ENCODE measurements around the gene GFRA4. TPM values are rescaled to one million over a fixed set of nuclear protein-coding genes. Genes with fewer than 3 reads are reported as not detected.

Gene GFRA4
- total RNA-seq, 1 donor, result not detected

- TF ChIP-seq, protein P1, sequence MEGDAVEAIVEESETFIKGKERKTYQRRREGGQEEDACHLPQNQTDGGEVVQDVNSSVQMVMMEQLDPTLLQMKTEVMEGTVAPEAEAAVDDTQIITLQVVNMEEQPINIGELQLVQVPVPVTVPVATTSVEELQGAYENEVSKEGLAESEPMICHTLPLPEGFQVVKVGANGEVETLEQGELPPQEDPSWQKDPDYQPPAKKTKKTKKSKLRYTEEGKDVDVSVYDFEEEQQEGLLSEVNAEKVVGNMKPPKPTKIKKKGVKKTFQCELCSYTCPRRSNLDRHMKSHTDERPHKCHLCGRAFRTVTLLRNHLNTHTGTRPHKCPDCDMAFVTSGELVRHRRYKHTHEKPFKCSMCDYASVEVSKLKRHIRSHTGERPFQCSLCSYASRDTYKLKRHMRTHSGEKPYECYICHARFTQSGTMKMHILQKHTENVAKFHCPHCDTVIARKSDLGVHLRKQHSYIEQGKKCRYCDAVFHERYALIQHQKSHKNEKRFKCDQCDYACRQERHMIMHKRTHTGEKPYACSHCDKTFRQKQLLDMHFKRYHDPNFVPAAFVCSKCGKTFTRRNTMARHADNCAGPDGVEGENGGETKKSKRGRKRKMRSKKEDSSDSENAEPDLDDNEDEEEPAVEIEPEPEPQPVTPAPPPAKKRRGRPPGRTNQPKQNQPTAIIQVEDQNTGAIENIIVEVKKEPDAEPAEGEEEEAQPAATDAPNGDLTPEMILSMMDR (IDR thresholded peaks at IDR 0.05; ENCODE audit: insufficient read depth, low read length), result no peak
- H3K4me3 ChIP-seq (ENCODE audit: low read depth, low read length), result no peak overlapping the region
- DNase-seq (ENCODE audit: low read depth), result no peak
Observed at GRCh38 chr20:3633913-3634478, 29.2 kb downstream of the GFRA4 start.

DNA sequence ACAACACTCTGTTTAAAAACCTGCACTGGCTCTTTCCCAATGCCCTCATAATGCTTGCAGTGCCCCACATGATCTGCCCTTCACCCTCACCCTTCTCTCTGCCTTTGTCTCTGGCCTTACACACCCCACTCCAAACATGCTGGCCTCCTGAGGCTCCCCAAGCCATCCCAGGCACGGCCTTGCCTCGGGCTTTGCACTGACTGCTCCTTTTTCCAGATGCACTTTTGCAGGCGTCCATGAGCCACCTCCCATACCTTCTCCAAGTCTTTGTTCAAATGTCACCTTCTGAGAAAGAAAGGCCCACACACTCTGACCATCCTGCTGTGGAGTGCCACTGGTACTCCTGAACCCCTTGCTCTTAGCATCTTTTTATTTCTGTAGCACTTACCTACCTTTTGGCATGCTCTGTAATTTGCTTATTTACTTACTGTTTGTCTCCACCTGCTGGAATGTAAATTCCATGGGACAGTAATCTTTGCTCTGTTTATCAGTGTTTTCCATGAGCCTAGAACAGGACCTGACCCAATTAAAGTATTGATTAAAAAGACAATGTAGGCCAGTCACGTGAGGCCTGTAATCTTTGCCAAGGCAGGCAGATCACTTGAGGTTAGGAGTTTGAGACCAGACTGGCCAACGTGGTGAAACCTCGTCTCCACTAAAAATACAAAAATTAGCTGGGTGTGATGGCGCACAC is 30.7 kb downstream of the GFRA4 start:
- TF ChIP-seq, protein P1 (IDR thresholded peaks at IDR 0.05; ENCODE audit: insufficient read depth, low read length), result no peak
- no peak for DNase-seq (ENCODE audit: low read depth)

GRCh38 chr20:3631534-3631933 is 31.7 kb downstream of the GFRA4 start:
- no peak overlapping the region for H3K4me3 ChIP-seq (ENCODE audit: low read depth, low read length)
- TF ChIP-seq, protein P1 (IDR thresholded peaks at IDR 0.05; ENCODE audit: insufficient read depth, low read length), result no peak
- no peak for DNase-seq (ENCODE audit: low read depth)

More for the DNA sequence above, 30.7 kb downstream of the GFRA4 start:
- no peak overlapping the region for H3K4me3 ChIP-seq (ENCODE audit: low read depth, low read length)

DNA sequence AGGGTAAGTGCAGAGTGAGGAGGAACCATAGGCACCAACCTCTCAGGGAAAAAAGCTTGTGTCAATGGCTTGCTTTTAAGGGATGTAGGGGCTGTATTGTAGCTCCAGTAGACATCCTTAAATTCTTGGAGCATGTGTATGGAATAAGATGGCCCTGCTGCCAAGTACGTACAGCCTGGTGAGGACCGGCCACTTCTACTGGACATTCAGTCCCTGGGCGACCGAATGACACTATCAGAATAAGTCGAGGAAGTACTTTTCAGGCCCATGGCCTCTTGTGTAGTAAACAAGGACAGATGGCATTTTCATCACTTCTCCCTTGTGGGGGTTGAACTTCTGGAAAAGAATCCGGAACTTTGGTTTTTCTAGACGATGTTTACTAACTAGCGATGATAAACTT is 32.8 kb downstream of the GFRA4 start:
- TF ChIP-seq, protein P1 (IDR thresholded peaks at IDR 0.05; ENCODE audit: insufficient read depth, low read length), result no peak
- no peak overlapping the region for H3K4me3 ChIP-seq (ENCODE audit: low read depth, low read length)
- DNase-seq (ENCODE audit: low read depth), result no peak

DNA sequence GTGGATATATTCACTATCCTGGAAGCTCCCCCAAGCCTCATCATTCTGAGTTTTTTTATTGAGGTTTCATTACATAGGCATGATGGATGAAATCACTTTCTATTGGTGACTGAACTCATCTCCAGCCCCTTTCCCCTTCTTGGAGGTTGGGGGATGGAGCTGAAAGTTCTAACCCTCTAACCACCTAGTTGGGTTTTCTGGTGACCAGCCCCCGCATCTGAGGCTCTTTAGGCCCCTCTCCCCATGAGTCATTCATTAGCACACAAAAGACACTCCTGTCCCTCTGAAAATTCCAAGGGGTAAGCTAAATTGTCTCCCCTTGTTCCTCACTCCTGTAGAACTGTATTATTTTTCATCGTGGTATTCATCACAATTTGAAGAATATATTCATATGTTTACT is 33.3 kb downstream of the GFRA4 start:
- H3K4me3 ChIP-seq (ENCODE audit: low read depth, low read length), result no peak overlapping the region
- TF ChIP-seq, protein P1 (IDR thresholded peaks at IDR 0.05; ENCODE audit: insufficient read depth, low read length), result no peak
- DNase-seq (ENCODE audit: low read depth), result no peak

DNA sequence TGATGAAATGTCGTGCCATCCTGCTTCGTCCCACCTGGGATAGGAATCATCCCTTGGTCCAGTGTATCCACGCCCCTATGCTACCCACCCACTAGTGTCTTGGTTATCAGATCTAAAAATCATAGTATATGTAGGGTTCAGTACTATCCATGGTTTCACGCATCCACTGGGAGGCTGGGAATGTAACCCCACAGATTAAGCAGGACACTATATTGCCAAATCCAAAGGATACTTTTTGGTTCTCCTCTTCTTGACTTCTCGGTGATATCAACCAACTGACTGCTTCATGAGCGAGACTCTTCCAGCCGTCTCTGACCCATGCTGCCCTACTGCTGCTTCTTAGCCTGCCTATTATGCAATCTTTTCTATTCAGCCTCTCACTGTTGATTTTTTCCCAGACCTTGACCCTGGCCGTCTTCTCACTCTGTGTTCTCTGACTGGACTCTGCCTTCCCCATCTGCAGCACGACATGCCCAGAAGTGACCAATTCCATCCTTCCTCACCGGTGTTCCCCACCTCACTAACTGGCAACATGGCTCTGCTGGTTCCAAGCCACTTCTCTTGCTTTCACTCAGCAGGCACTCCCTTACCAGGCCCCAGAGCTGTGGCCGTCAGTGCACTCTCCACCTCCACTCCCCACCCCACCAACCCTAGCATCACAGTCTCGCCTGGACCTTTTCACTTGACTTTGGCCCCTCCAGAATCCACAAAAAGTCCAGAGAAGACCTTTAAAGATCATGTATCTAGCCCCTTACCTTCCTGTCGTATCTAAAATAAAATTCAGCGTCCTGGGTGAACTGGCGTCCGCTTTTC is 34.5 kb downstream of the GFRA4 start:
- no peak overlapping the region for H3K4me3 ChIP-seq (ENCODE audit: low read depth, low read length)
- TF ChIP-seq, protein P1 (IDR thresholded peaks at IDR 0.05; ENCODE audit: insufficient read depth, low read length), result no peak
- DNase-seq (ENCODE audit: low read depth), result no peak
